ENCODE measurements around the gene ATR. TPM values are rescaled to one million over a fixed set of nuclear protein-coding genes. Genes with fewer than 3 reads are reported as not detected.
"Not testable (repeated sequence)": the region's sequence is repeated elsewhere in the genome, so short reads cannot be mapped to it uniquely, and the experiment has no call there.

ATR gene
- total RNA-seq, 4 donors from 2014 or later: 9.5 to 16.6 (median 13.3) TPM

DNA sequence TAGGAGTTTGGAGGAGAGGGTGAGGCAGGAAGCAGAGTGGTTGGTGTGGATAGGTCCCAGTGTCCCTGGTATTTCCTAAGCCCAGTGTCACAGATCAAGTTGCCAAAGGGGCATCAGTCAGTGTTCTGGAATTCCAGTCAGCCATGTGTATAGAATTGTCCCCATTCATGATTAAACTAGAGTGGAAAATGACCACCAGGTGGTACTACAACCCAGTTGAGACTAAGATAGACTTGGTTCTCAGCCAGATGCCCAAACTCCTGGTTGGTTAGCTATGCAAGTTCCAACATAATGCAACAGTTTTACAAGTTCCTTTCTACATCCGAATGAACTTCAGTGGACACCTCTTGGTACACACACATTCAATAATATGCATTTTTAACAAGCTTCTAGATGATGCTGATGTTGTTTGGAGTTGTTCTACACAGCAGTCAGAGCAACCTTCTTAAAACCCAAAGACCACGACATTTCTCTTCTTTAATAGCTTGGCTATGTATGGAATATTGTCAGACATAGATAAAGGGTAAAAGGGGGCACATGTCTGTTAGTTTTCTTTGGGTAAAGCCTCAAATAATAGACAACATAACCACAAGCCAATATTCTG, 8.4 kb upstream of the ATR start:
- no peaks in the 10 kb centered on the region for H3K27me3 ChIP-seq
- TF ChIP-seq, protein P1, sequence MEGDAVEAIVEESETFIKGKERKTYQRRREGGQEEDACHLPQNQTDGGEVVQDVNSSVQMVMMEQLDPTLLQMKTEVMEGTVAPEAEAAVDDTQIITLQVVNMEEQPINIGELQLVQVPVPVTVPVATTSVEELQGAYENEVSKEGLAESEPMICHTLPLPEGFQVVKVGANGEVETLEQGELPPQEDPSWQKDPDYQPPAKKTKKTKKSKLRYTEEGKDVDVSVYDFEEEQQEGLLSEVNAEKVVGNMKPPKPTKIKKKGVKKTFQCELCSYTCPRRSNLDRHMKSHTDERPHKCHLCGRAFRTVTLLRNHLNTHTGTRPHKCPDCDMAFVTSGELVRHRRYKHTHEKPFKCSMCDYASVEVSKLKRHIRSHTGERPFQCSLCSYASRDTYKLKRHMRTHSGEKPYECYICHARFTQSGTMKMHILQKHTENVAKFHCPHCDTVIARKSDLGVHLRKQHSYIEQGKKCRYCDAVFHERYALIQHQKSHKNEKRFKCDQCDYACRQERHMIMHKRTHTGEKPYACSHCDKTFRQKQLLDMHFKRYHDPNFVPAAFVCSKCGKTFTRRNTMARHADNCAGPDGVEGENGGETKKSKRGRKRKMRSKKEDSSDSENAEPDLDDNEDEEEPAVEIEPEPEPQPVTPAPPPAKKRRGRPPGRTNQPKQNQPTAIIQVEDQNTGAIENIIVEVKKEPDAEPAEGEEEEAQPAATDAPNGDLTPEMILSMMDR (IDR thresholded peaks at IDR 0.05): peak; percentile 53 to 65 (median 56)
- no peak for TF ChIP-seq EP300 (IDR thresholded peaks at IDR 0.05)
- TF ChIP-seq POLR2AphosphoS5 (IDR thresholded peaks at IDR 0.05): peak in 1 of 2 donors; percentile 35
- H3K9me3 ChIP-seq: no peaks in the 10 kb centered on the region
- H3K4me3 ChIP-seq: no peak overlapping the region
- no peak for DNase-seq (ENCODE audit: extremely low spot score)
- WGBS: 46% methylated on average over 2 of the region's 2 CpGs
- H3K27ac ChIP-seq (replicated peaks in 1 of 4): no peak overlapping the region
- no peaks in the 10 kb centered on the region for H3K36me3 ChIP-seq
- intact Hi-C loops (cut with DNase I): no loop called here
- H3K4me1 ChIP-seq: no peaks in the 10 kb centered on the region

DNA sequence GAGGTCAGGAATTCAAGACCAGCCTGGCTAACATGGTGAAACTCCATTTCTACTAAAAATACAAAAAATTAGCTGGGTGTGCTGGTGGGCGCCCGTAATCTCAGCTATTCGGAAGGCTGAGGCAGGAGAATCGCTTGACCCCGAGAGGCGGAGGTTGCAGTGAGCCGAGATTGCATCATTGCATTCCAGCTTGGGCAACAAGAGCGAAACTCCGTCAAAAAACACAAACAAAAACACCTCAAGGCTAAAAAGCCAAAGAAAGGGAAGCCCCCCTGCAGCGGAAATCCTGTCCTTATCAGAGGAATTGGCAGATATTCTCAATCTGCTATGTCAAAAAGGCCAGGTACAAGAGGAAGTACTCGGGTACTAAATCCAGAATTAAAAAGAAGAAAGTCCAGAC, 2.5 kb upstream of the ATR start:
- H3K4me1 ChIP-seq: peaks cover 17 to 26% (median 22%) of the 10 kb centered on the region in 4 donors
- H3K4me3 ChIP-seq; intact Hi-C loops (cut with DNase I); H3K27ac ChIP-seq (replicated peaks in 1 of 4); H3K36me3 ChIP-seq; DNase-seq (ENCODE audit: extremely low spot score); H3K27me3 ChIP-seq; H3K9me3 ChIP-seq: not testable (repeated sequence)
- WGBS: 85% methylated on average over 11 of the region's 11 CpGs

DNA sequence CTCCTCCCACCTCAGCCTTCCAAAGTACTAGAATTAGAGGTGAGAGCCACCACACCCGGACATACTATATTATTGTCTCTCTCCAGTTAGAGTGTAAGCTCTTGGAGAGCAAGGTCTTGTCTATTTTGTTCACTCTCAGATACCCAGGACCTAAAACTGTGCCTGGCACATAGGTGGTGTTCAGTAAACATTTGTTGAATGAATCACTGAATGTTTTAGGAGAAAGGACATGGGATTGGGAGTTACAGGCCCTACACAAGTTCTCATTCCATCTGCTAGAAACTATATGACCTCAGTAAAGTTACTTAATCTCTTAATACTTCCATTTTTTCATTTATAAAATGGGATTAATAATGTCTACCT, 1.5 kb upstream of the ATR start:
- Histone ChIP-seq H3K36me3 (no peaks in the 10 kb centered on the region), H3K9me3 (no peaks in the 10 kb centered on the region), H3K4me3 (no peak overlapping the region), H3K4me1 (peaks cover 17 to 30% (median 22%) of the 10 kb centered on the region in 4 donors), H3K27me3 (no peaks in the 10 kb centered on the region), H3K27ac (replicated peaks in 1 of 4) (peak overlapping the region in 2 of 4 donors; percentile 86 to 96)
- intact Hi-C loops (cut with DNase I): no loop called here
- 92% methylated on average over 1 of the region's 1 CpG for WGBS
- DNase-seq (ENCODE audit: extremely low spot score): no peak
- no peak for TF ChIP-seq POLR2AphosphoS5 (IDR thresholded peaks at IDR 0.05)
- TF ChIP-seq EP300 (IDR thresholded peaks at IDR 0.05): no peak
- TF ChIP-seq, protein P1 (IDR thresholded peaks at IDR 0.05): no peak
- TF ChIP-seq POLR2A (IDR thresholded peaks at IDR 0.05; ENCODE audit: low read depth): no peak

DNA sequence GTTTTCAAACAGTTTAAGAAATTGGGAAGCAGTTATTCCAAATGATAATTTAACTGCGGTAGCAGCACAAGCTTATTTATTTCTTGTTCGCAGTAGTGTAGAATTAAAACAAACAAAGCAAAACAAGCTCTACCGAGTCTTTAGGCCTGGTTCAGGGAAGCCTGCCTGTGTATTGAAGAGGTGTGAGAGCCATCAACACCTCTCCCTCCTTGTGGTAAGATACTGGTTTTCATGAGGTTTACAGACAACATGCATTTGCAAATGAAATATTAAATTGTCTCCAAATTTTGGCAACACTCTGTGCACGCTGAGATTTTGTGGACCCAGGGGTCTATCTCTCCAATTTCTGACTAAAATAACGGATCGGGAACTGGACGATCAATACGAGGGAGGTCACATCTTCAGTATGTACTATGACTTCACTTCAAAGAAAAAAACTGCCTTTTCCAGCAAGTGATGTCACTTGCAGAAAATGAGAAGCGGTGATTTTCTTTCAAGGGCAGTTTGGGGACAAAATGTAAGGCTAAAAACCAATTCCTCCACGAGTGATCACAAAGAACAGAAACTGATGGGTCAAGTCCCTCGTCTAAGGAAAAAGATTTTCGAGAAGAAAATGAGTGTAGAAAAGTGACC, 721 bp downstream of the ATR start:
- H3K27me3 ChIP-seq: no peaks in the 10 kb centered on the region
- peak overlapping the region; percentile 84 to 96 (median 88) for H3K27ac ChIP-seq (replicated peaks in 1 of 4)
- peak overlapping the region; percentile 77 to 92 (median 80) for H3K4me3 ChIP-seq
- H3K4me1 ChIP-seq: peaks cover 17 to 30% (median 22%) of the 10 kb centered on the region in 4 donors
- no peak for TF ChIP-seq POLR2AphosphoS5 (IDR thresholded peaks at IDR 0.05)
- intact Hi-C loops (cut with DNase I): loop anchor here (2.0 kb wide), 2 partner anchors 19 to 421 kb away; partner anchors contain the start of gene PLS1
- H3K9me3 ChIP-seq: no peaks in the 10 kb centered on the region
- H3K36me3 ChIP-seq: no peaks in the 10 kb centered on the region
- WGBS: 5% methylated on average over 12 of the region's 12 CpGs
- DNase-seq (ENCODE audit: extremely low spot score): no peak

GRCh38 chr3:142576792-142577191, 1.7 kb downstream of the ATR start:
- intact Hi-C loops (cut with DNase I): no loop called here
- Histone ChIP-seq H3K9me3 (no peaks in the 10 kb centered on the region), H3K27me3 (no peaks in the 10 kb centered on the region), H3K27ac (replicated peaks in 1 of 4) (no peak overlapping the region), H3K4me1 (peaks cover 17 to 30% (median 22%) of the 10 kb centered on the region in 4 donors), H3K4me3 (no peak overlapping the region), H3K36me3 (no peaks in the 10 kb centered on the region)
- no peak for DNase-seq (ENCODE audit: extremely low spot score)
- TF ChIP-seq POLR2A (IDR thresholded peaks at IDR 0.05; ENCODE audit: low read depth) (no peak), POLR2AphosphoS5 (IDR thresholded peaks at IDR 0.05) (no peak), EP300 (IDR thresholded peaks at IDR 0.05) (no peak)
- TF ChIP-seq, protein P1 (IDR thresholded peaks at IDR 0.05): no peak

Measured in esophagus muscularis mucosa (tissue), 4 donors.